ENCODE measurements around the gene CEMIP. TPM values are rescaled to one million over a fixed set of nuclear protein-coding genes. Genes with fewer than 3 reads are reported as not detected.
A peak's percentile ranks its signal among the peaks of the same experiment; 100 is the strongest.

Gene CEMIP
- total and polyA plus RNA-seq, 2 of the 13 experiments (the other 11 are each of a cell fraction or from before 2014, with no cell fraction given) = 4.3 to 28.5 TPM

GRCh38 chr15:80989518-80990478 lies 210.6 kb downstream of the CEMIP start, which contains the start of gene MESD (continued):
- TF ChIP-seq AKNA (CRISPR knock-in tag; IDR thresholded peaks at IDR 0.05; ENCODE audit: borderline replicate concordance) = no peak
- TF ChIP-seq ZNF75D (CRISPR knock-in tag; IDR thresholded peaks at IDR 0.05; ENCODE audit: borderline replicate concordance) = no peak
- TF ChIP-seq, protein P1, sequence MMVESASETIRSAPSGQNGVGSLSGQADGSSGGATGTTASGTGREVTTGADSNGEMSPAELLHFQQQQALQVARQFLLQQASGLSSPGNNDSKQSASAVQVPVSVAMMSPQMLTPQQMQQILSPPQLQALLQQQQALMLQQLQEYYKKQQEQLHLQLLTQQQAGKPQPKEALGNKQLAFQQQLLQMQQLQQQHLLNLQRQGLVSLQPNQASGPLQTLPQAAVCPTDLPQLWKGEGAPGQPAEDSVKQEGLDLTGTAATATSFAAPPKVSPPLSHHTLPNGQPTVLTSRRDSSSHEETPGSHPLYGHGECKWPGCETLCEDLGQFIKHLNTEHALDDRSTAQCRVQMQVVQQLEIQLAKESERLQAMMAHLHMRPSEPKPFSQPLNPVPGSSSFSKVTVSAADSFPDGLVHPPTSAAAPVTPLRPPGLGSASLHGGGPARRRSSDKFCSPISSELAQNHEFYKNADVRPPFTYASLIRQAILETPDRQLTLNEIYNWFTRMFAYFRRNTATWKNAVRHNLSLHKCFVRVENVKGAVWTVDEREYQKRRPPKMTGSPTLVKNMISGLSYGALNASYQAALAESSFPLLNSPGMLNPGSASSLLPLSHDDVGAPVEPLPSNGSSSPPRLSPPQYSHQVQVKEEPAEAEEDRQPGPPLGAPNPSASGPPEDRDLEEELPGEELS (CRISPR knock-in tag; IDR thresholded peaks at IDR 0.05) = no peak; the same call in 1 of the 2 replicates
- TF ChIP-seq ZSCAN20 (CRISPR knock-in tag; IDR thresholded peaks at IDR 0.05; ENCODE audit: borderline replicate concordance) = peak; percentile 72; the same call in 1 of the 2 replicates
- TF ChIP-seq CCAR2 (optimal IDR thresholded peaks at IDR 0.05; ENCODE audit: low read depth, low read length) = no peak
- TF ChIP-seq USF2 (IDR thresholded peaks at IDR 0.05; ENCODE audit: low read depth, low read length) = no peak
- no peak for TF ChIP-seq USF2 (CRISPR knock-in tag; IDR thresholded peaks at IDR 0.05; ENCODE audit: borderline replicate concordance)
- TF ChIP-seq ZFP82 (CRISPR knock-in tag; IDR thresholded peaks at IDR 0.05; ENCODE audit: borderline replicate concordance) = peak; percentile 76; the same call in 1 of the 2 replicates
- TF ChIP-seq ZNF747 (CRISPR knock-in tag; IDR thresholded peaks at IDR 0.05; ENCODE audit: borderline replicate concordance) = no peak
- 0 out of 2 replicates have a peak, but pooled peaks have one; percentile 49 for TF ChIP-seq PBX3 (CRISPR knock-in tag; IDR thresholded peaks at IDR 0.05; ENCODE audit: borderline replicate concordance)
- 0 out of 2 replicates have a peak, but pooled peaks have one; percentile 28 for TF ChIP-seq ARNT2 (CRISPR knock-in tag; IDR thresholded peaks at IDR 0.05; ENCODE audit: low read depth)
- no peak for TF ChIP-seq ZNF552 (CRISPR knock-in tag; IDR thresholded peaks at IDR 0.05; ENCODE audit: borderline replicate concordance)
- peak; percentile 42 for TF ChIP-seq JARID2 (CRISPR knock-in tag; IDR thresholded peaks at IDR 0.05; ENCODE audit: insufficient replicate concordance)
- 0 out of 2 replicates have a peak, but pooled peaks have one; percentile 36 for TF ChIP-seq E2F5 (CRISPR knock-in tag; conservative IDR thresholded peaks at IDR 0.05)
- peak; percentile 74; the same call in 1 of the 2 replicates for TF ChIP-seq SRY (CRISPR knock-in tag; IDR thresholded peaks at IDR 0.05)
